ENCODE measurements around the gene SYCP3. TPM values are rescaled to one million over a fixed set of nuclear protein-coding genes. Genes with fewer than 3 reads are reported as not detected.

The SYCP3 gene
- total RNA-seq, 1 donor from 2014 or later: 0.04 TPM

DNA sequence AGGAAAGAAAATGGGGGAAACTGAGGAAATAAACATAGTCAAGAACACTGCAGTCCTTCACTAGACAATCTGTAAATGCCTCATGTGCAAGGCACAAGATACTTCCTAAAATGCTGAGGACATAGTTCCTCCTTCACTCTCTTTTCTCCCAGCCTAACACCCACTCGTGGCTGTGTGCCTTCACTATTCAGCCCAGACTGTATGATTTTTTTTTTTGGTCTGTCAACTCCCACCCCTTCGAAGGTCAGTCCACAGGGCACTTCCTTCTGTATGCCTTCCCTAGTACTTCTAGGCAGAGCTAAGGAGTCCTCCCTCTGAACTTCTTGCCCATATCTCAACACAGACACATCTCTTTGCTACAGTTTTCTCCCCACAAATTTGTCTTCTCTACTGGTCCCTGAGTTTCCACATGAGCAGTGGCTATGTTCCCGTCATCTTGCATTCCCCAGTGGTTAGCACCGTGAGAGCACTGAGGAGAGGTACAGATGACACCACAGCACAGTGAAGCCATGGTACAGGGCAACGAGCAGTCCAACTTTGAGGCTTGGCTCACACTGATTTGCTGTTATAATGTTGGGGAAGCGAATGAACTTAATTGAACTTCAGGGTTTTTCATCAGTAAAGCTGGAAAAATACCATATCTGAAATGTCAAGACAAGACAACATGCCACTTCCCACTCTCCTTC is 24.1 kb upstream of the SYCP3 start:
- Histone ChIP-seq H3K79me2 (ENCODE audit: low read depth) (no peaks in the 10 kb centered on the region), H3K9ac (no peak overlapping the region), H3K36me3 (no peaks in the 10 kb centered on the region), H4K20me1 (ENCODE audit: low read depth) (no peaks in the 10 kb centered on the region), H2AFZ (replicated peaks) (no peak overlapping the region), H3K27ac (no peak overlapping the region), H3K4me3 (no peak overlapping the region), H3F3A (ENCODE audit: low read depth) (no peaks in the 10 kb centered on the region), H3K4me1 (no peaks in the 10 kb centered on the region), H3K4me2 (no peak overlapping the region), H3K9me3 (ENCODE audit: low read depth) (no peaks in the 10 kb centered on the region), H3K27me3 (no peaks in the 10 kb centered on the region)
- Mint-ChIP-seq H3K4me3 (no peak overlapping the region), H3K27me3 (ENCODE audit: insufficient read depth, low read depth) (no peaks in the 10 kb centered on the region), H3K9me3 (no peaks in the 10 kb centered on the region), H3K36me3 (peaks cover 2% of the 10 kb centered on the region), H3K27ac (no peak overlapping the region), H3K4me1 (no peaks in the 10 kb centered on the region)
- TF ChIP-seq, protein P1, sequence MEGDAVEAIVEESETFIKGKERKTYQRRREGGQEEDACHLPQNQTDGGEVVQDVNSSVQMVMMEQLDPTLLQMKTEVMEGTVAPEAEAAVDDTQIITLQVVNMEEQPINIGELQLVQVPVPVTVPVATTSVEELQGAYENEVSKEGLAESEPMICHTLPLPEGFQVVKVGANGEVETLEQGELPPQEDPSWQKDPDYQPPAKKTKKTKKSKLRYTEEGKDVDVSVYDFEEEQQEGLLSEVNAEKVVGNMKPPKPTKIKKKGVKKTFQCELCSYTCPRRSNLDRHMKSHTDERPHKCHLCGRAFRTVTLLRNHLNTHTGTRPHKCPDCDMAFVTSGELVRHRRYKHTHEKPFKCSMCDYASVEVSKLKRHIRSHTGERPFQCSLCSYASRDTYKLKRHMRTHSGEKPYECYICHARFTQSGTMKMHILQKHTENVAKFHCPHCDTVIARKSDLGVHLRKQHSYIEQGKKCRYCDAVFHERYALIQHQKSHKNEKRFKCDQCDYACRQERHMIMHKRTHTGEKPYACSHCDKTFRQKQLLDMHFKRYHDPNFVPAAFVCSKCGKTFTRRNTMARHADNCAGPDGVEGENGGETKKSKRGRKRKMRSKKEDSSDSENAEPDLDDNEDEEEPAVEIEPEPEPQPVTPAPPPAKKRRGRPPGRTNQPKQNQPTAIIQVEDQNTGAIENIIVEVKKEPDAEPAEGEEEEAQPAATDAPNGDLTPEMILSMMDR (IDR thresholded peaks at IDR 0.05): no peak
- TF ChIP-seq EZH2phosphoT487 (IDR thresholded peaks at IDR 0.05) (no peak), EZH2 (IDR thresholded peaks at IDR 0.05) (no peak)
- DNase-seq (ENCODE audit: low spot score): no peak

DNA sequence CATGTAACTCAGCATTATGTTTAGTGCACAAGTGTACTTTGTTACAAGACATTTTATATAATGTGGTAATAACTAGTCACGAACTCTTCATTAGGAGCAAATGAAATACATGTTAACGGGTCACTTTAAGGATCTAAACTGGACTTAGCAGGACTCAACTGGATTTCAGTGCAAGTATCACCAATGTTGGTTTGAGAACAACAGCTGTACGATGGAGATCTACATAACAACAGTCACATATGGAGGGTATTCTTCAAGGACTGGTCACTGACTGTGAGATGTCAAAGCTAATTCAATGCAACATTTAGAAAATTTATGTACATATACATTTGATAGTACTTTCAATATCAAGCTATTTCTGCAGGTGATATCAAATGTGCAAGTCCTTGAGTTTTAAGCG is 22.5 kb upstream of the SYCP3 start:
- no peak overlapping the region for H3K27ac Mint-ChIP-seq
- no peaks in the 10 kb centered on the region for H3K9me3 ChIP-seq (ENCODE audit: low read depth)

GRCh38 chr12:101761350-101761749 is 22.1 kb upstream of the SYCP3 start:
- H3K4me3 Mint-ChIP-seq: no peak overlapping the region
- H4K20me1 ChIP-seq (ENCODE audit: low read depth): no peaks in the 10 kb centered on the region
- no peaks in the 10 kb centered on the region for H3K27me3 Mint-ChIP-seq (ENCODE audit: insufficient read depth, low read depth)
- H3K27ac ChIP-seq: no peak overlapping the region
- no peaks in the 10 kb centered on the region for H3F3A ChIP-seq (ENCODE audit: low read depth)
- no peak for DNase-seq (ENCODE audit: low spot score)
- H3K9ac ChIP-seq: no peak overlapping the region
- peaks cover 3% of the 10 kb centered on the region for H3K36me3 Mint-ChIP-seq
- no peak overlapping the region for H3K4me3 ChIP-seq
- no peaks in the 10 kb centered on the region for H3K9me3 Mint-ChIP-seq
- no peak overlapping the region for H3K4me2 ChIP-seq
- H3K36me3 ChIP-seq: no peaks in the 10 kb centered on the region
- no peaks in the 10 kb centered on the region for H3K4me1 Mint-ChIP-seq
- H3K27ac Mint-ChIP-seq: no peak overlapping the region
- no peak for TF ChIP-seq EZH2 (IDR thresholded peaks at IDR 0.05)
- TF ChIP-seq EZH2phosphoT487 (IDR thresholded peaks at IDR 0.05): no peak
- TF ChIP-seq, protein P1 (IDR thresholded peaks at IDR 0.05): no peak
- no peaks in the 10 kb centered on the region for H3K4me1 ChIP-seq
- H3K27me3 ChIP-seq: no peaks in the 10 kb centered on the region
- H2AFZ ChIP-seq (replicated peaks): no peak overlapping the region
- H3K79me2 ChIP-seq (ENCODE audit: low read depth): no peaks in the 10 kb centered on the region
- no peaks in the 10 kb centered on the region for H3K9me3 ChIP-seq (ENCODE audit: low read depth)

More for the DNA sequence above, 22.5 kb upstream of the SYCP3 start:
- Histone ChIP-seq H3K4me2 (no peak overlapping the region), H3K4me3 (no peak overlapping the region), H3K36me3 (no peaks in the 10 kb centered on the region), H3K27me3 (no peaks in the 10 kb centered on the region), H3F3A (ENCODE audit: low read depth) (no peaks in the 10 kb centered on the region), H3K4me1 (no peaks in the 10 kb centered on the region), H2AFZ (replicated peaks) (no peak overlapping the region), H3K27ac (no peak overlapping the region), H3K9ac (no peak overlapping the region), H4K20me1 (ENCODE audit: low read depth) (no peaks in the 10 kb centered on the region), H3K79me2 (ENCODE audit: low read depth) (no peaks in the 10 kb centered on the region)
- Mint-ChIP-seq H3K4me3 (no peak overlapping the region), H3K36me3 (peaks cover 3% of the 10 kb centered on the region), H3K27me3 (ENCODE audit: insufficient read depth, low read depth) (no peaks in the 10 kb centered on the region), H3K4me1 (no peaks in the 10 kb centered on the region), H3K9me3 (no peaks in the 10 kb centered on the region)
- TF ChIP-seq EZH2phosphoT487 (IDR thresholded peaks at IDR 0.05): no peak
- no peak for TF ChIP-seq EZH2 (IDR thresholded peaks at IDR 0.05)
- TF ChIP-seq, protein P1 (IDR thresholded peaks at IDR 0.05): no peak
- DNase-seq (ENCODE audit: low spot score): no peak
